GM21526 (cell line): ENCODE results near the gene CRB2.
"Not testable (repeated sequence)": the region's sequence is repeated elsewhere in the genome, so short reads cannot be mapped to it uniquely, and the experiment has no call there.

Source experiments
- ATAC-seq: cut with Tn5 transposase; IDR thresholded peaks from one replicate; pipeline ENCODE4 v1.9.1; 2021; ENCODE audit warnings: moderate library complexity; ENCODE audit not compliant: unreplicated experiment, low FRiP score

CRB2 gene

GRCh38 chr9:123327697-123328100 lies 28.3 kb upstream of the CRB2 start:
- ATAC-seq, result no peak

GRCh38 chr9:123329329-123329955 lies 26.6 kb upstream of the CRB2 start:
- ATAC-seq, result no peak

- ATAC-seq, result no peak
These were observed 24.5 kb upstream of the CRB2 start for GRCh38 chr9:123331346-123332060.

- not testable (repeated sequence) for ATAC-seq
These were observed 22.8 kb upstream of the CRB2 start for GRCh38 chr9:123333058-123333669.

GRCh38 chr9:123334639-123335038 lies 21.4 kb upstream of the CRB2 start:
- ATAC-seq, result no peak

DNA sequence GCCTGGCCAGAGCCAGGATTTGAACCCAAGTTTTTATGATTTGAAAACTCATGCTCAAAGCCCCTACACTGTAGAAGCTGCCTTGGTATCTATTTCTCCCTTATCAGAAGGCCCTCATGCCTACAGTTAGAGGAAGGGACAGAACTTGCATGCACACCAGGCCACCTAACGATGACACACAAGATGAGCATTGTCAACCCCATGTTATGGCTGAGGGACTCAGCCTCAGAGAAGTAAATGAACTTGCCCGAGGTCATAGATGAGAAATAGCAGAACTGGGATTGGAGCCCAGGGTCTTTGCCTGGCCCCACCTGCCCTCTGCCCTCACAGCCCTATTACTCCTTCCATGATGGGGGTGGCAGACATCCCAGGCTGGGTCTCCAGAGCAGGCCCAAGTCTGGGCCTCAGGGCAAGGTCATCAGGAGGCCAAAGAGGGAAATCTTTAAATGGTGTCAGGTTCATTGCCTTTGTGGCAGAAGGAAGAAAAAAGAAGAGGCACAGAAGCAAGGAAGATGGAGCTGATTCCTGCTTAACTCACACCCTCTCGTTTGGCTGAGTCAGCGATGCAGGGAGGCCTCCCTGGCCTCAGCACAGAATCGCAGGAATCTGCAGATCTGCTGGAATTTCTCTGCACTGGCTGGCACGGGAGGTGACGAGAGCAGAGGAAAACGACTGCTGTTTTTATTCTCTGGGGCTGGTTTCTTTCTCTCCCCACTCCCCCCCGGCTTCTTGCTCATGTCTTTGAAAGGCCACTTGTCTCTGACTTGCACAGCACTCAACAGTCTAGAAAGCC lies 20.6 kb upstream of the CRB2 start:
- ATAC-seq, result no peak

DNA sequence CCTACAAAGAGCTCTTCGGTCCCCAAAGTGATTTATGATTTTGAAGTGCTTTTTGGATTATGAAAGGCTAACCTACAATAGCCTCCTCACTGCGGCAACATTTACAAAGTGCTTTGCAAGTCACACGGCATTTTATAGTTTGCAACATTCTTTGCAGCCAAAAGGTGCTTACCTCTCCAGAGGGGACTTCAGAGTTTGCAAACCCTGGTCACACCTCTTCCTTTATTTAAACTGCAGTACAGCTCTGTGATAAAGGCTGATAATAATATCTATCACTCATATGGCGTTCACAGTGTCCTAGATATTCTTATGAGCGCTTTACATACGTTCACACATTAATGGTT lies 20.0 kb upstream of the CRB2 start:
- no peak for ATAC-seq

GRCh38 chr9:123336449-123336848 lies 19.5 kb upstream of the CRB2 start:
- no peak for ATAC-seq

DNA sequence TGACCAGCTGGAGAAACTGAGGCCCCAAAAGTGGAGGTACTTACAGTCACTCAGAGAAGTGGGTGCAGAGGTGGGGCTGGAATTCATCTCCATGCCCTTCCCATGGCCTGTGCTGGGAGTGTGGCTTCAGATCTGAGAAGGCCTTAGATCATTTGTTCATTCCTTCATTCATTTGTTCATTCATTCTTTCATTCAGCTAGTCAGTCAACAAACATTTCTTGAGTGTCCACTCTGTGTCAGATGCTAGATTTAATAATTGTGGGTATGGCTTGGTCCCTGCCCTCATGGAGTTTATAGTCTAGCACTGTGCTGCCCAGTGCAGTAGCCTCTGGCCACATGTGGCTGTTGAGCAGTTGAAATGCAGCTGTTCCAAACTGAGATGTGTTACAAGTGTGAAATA lies 19.0 kb upstream of the CRB2 start:
- ATAC-seq, result no peak

DNA sequence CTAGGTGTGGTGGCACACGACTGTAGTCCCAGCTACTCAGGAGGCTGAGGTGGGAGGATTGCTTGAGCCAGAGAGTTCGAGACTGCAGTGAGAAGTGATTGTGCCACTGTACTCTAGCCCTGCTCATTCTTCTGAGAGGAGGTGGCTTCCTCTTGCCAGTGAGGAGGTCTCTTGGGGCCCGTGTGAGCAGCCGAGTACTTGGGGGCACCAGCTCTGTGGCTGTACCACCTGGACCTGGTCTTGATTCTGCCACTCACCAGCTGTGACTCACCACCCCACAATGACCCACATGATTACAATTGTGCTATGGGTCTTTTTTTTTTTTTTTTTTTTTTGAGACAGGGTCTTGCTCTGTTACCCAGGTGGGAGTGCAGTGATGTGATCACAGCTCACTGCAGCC lies 18.0 kb upstream of the CRB2 start:
- no peak for ATAC-seq

DNA sequence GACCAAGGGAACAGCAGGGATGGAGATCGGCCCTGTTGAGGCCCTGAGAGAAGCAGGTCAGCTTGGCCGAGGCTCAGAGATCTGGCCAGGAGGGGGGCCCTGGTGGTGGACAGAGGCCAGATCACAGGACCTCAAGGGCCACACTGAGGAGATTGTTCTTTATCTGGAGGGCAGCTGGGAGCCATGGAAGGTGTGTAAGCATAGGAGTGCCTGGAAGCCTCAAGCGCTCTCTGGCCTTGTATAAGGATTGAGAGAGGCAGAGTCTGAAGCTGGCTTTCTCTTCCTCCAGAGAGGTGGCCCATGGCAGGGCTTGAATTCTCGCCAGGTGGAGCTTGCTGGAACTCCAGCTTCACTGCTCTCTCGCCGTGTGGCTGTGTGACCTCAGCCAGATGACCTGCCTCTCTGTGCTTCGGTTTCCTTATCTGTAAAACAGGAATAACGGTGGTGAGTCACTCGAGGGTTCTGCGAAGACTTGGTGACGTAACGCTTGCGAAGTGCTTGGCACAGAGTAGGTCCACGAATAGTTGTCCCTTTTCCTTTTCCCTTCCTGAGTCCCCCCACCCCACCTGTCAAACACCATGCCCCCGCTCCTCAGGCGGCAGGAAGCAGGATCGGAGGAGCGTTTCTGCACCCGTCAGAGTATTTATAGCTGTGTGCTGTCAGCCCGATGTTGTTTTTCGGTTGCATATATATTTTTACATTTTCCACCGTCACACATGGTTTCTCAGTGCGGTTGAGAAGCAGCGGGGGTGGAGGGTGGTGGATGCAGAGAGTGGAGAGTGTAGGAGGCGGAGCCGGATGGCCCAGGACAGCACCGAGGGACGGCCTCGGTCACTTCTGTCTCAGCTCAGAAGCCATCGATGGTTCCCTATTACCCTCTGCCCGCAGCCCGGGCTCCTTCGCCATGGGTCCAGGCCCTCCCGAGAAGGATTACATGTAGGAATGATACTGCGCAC lies 17.0 kb upstream of the CRB2 start:
- peak; percentile 63 for ATAC-seq

DNA sequence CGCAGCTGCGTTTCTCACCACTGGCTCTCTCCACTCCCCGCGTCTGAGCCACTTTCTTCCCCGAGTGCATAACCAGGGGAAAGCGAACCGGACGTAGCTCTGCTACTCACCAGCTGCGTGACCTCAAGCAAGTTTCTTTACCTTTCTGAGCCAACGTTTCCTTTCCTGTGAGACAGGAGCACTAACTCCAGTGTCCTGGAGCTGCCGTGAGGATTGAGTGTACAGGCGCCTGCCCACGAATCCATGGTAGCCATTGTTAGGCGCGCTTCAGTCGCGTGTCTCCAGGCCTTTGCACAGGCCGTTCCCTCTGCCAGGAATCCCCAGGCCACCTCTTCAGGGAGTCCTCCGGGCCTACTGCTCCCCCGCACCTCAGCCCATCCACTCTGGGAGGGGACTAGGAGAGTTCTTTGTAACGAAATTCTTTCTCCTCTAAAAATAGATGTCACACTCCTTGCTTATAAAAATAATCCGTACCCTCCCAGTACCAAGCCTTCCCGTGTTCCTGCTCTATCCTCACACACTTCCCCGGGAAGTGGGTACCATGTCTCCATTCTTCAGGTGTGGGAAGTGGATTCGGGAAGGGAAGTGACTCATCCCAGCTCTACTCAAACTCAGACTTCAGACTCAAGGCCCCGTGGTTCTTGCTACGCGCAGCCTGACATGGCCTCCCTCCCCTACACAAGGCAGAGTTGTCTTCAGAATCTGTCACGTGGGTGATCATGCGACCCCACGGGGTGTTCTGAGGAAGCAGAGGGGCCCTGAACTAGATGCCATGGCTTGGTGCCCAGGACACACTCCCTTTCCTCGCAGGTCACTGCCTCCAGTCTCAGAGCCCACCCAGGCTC lies 16.1 kb upstream of the CRB2 start:
- ATAC-seq, result peak; percentile 33

GRCh38 chr9:123341816-123342215 lies 14.2 kb upstream of the CRB2 start:
- ATAC-seq, result no peak

DNA sequence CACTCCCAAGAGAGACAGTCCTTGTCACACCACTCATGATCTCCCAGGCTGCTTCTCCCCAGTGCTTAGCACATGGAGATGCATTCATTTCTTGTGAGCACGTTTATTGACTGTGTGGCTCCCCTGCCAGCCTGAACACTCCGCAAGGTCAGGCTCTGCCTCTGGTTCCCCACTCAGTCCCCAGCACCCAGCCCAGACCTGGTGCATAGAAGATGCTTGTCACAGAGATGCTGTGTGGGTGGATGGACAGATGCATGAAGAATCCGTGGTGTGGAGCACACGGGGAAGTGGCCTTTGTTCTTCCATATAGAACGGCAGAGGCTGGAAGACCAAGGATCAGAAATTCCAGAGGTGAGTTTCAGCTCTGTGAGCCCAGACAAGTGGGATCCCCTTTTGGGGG lies 13.8 kb upstream of the CRB2 start:
- no peak for ATAC-seq

- peak; percentile 30 for ATAC-seq
These were observed 12.4 kb upstream of the CRB2 start for GRCh38 chr9:123343443-123344191.

- ATAC-seq, result no peak
These were observed 11.6 kb upstream of the CRB2 start for GRCh38 chr9:123344192-123344949.

- ATAC-seq, result no peak
These were observed 10.4 kb upstream of the CRB2 start for GRCh38 chr9:123345567-123345955.

GRCh38 chr9:123346026-123346425 lies 10.0 kb upstream of the CRB2 start:
- no peak for ATAC-seq
